ENCODE measurements around the gene DPM3.
A peak's percentile ranks its signal among the peaks of the same experiment; 100 is the strongest.
"Not testable (repeated sequence)": the region's sequence is repeated elsewhere in the genome, so short reads cannot be mapped to it uniquely, and the experiment has no call there.

DPM3 gene

DNA sequence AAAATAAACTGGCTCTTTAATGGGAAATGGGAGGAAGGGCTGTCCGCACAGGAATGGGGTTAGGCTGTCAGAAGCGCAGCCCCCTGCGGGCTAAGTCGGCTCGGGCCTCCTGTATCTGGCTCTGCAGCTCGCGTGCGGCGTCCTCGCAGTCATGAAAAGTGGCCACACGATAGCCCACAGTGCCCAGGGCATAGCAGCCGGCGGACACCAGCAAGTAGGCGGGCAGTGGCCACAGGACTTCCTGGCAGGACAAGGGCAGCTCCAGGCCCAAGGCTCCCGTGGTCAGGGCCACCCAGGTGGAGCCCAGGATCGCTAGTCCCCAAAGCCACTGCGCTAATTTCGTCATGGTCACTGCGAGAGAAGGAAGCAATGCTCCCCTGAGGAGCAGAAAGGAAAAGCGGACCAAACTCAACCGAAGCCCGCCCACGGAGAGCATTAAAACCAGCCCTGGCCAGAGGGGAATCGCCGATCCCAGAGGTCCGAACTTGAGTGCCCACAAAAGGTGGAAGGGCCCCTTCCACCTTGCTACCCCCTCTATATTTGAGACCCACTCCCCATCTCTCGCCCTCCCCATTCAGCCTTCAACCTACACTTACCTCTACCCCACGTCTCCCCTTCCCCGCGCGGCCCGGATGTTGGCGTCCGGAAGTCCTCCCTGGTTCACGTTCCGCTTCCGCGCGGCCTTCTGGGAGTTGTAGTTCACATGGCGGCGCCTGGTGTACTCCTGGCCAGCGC is at the start of gene DPM3:
Gene DPM3 (minus strand): TSS at position 637 of the 735 bp plus-strand sequence. CDS start 291 bp downstream, at position 346.
- H3K27ac ChIP-seq, result peak within 1 kb of the TSS; percentile 75

DNA sequence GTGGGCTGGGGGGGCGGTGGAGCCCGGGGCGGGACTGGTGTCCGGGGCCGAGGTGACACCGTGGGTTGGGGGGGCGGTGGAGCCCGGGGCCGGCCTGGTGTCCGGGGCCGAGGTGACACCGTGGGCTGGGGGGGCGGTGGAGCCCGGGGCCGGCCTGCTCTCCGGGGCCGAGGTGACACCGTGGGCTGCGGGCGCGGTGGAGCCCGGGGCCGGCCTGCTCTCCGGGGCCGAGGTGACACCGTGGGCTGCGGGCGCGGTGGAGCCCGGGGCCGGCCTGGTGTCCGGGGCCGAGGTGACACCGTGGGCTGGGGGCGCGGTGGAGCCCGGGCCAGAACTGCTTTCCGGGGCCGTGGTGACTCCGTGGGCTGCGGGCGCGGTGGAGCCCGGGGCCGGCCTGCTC is 49.6 kb upstream of the DPM3 start:
- DNase-seq; H3K4me3 ChIP-seq (ENCODE audit: low read depth, low read length); H3K9me3 ChIP-seq (ENCODE audit: severe bottlenecking); H3K27ac ChIP-seq; H3K27me3 ChIP-seq (ENCODE audit: insufficient read depth, low read depth, severe bottlenecking); H3K36me3 ChIP-seq: not testable (repeated sequence)

More for the DNA sequence above, at the start of gene DPM3:
- Histone ChIP-seq H3K4me3 (ENCODE audit: low read depth, low read length) (peak within 1 kb of the TSS; percentile 77), H3K27me3 (ENCODE audit: insufficient read depth, low read depth, severe bottlenecking) (peaks cover 11% of the 10 kb centered on the region), H3K36me3 (peaks cover 29% of the 10 kb centered on the region), H3K9me3 (ENCODE audit: severe bottlenecking) (no peaks in the 10 kb centered on the region)
- DNase-seq, result peak; percentile 98
- no peak for TF ChIP-seq CTCF (IDR thresholded peaks at IDR 0.05; ENCODE audit: low read depth, low read length)

GRCh38 chr1:155188268-155188667 is 47.9 kb upstream of the DPM3 start:
- no peaks in the 10 kb centered on the region for H3K27me3 ChIP-seq (ENCODE audit: insufficient read depth, low read depth, severe bottlenecking)
- no peaks in the 10 kb centered on the region for H3K36me3 ChIP-seq
- H3K4me3 ChIP-seq (ENCODE audit: low read depth, low read length), result no peak overlapping the region
- no peak overlapping the region for H3K27ac ChIP-seq
- TF ChIP-seq CTCF (IDR thresholded peaks at IDR 0.05; ENCODE audit: low read depth, low read length), result no peak
- DNase-seq, result no peak
- no peaks in the 10 kb centered on the region for H3K9me3 ChIP-seq (ENCODE audit: severe bottlenecking)

GRCh38 chr1:155187456-155187891 is 47.1 kb upstream of the DPM3 start:
- Histone ChIP-seq H3K27ac (no peak overlapping the region), H3K27me3 (ENCODE audit: insufficient read depth, low read depth, severe bottlenecking) (no peaks in the 10 kb centered on the region), H3K9me3 (ENCODE audit: severe bottlenecking) (no peaks in the 10 kb centered on the region), H3K36me3 (no peaks in the 10 kb centered on the region), H3K4me3 (ENCODE audit: low read depth, low read length) (no peak overlapping the region)
- no peak for TF ChIP-seq CTCF (IDR thresholded peaks at IDR 0.05; ENCODE audit: low read depth, low read length)
- DNase-seq, result no peak

DNA sequence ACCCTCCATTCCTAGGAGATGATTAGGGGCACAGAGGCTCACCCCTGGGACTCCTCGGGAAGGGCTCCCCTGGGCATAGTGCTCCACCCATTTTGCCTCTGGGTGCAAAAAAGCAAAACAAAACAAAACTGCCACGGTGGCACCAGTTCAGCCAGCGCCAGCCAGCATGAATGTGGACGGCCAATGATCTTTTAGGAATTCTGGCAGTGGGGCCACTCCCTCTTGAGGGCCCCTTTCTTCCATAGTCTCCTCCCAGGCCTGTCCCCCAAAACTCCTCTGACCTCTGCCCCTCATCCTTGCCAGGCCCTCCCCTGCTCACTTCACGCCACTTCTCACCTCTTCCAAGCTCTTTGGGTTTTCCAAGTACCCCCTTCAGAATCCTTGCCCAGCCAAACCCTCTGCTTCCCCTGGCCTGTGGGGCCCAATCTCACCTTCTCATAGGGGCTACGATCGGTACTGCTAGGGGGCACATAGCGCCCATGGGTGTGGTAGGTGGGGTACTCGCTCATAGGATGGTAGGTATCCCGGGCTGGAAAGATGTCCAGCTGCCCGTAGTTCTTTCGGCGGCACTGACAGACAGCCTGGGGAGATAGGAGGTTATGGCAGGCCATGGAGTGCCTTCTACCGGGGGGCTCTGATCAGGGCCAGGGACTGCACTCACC is 46.6 kb upstream of the DPM3 start:
- no peak for TF ChIP-seq CTCF (IDR thresholded peaks at IDR 0.05; ENCODE audit: low read depth, low read length)
- Histone ChIP-seq H3K36me3 (no peaks in the 10 kb centered on the region), H3K9me3 (ENCODE audit: severe bottlenecking) (no peaks in the 10 kb centered on the region), H3K27me3 (ENCODE audit: insufficient read depth, low read depth, severe bottlenecking) (no peaks in the 10 kb centered on the region), H3K27ac (no peak overlapping the region), H3K4me3 (ENCODE audit: low read depth, low read length) (no peak overlapping the region)
- DNase-seq, result no peak

DNA sequence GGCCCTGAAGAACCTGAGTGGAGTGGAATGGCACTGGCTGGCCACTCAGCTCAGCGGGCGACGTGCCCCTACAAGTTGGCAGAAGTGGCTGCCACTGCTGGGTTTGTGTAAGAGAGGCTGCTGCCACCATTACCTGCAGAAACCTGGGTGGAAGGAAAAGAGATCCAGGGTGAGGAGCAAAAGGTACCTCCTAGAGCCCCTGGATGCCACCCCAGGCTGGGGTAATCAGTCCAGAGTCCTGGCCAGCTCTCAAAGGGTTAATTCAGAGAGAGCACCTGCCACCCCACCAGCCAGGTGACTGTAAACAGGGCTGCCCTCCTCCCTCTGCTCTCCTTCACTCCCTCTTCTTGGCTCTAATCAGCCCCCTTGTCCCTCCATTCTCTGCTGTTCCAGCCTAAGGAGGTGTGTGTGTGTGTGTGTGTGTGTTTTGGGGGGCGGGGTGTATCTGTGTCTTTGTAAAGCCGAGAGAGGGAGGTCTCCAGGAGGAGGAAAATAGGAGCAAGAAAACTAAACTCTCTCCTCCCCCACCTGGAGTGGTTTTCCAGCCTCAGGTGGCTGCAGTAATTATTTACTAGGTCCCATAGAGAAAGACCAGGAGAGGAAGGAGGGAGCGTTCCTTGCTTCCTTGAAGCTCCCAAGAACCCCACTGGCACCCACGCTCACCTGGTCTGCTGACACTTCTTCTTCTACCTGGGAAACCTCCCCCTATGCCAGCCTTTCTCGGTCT is 45.9 kb upstream of the DPM3 start:
- no peak overlapping the region for H3K4me3 ChIP-seq (ENCODE audit: low read depth, low read length)
- no peak for DNase-seq

More for the DNA sequence above, 45.9 kb upstream of the DPM3 start:
- Histone ChIP-seq H3K27me3 (ENCODE audit: insufficient read depth, low read depth, severe bottlenecking) (no peaks in the 10 kb centered on the region), H3K9me3 (ENCODE audit: severe bottlenecking) (no peaks in the 10 kb centered on the region), H3K36me3 (peaks cover 3% of the 10 kb centered on the region; the same call in 1 of the 2 replicates), H3K27ac (no peak overlapping the region)
- no peak for TF ChIP-seq CTCF (IDR thresholded peaks at IDR 0.05; ENCODE audit: low read depth, low read length)
